GM12891 (cell line): ENCODE data around the gene JAM3.

Source experiments
- POLR2A ChIP-seq: IDR thresholded peaks from 2 replicates; pipeline ENCODE4 v1.6.1; 2011; ENCODE audit warnings: low read depth, low read length, control low read depth
- POLR2AphosphoS5 ChIP-seq: IDR thresholded peaks from 2 replicates; pipeline ENCODE4 v1.6.1; 2011; ENCODE audit warnings: low read depth, low read length, control low read depth
- POU2F2 ChIP-seq: IDR thresholded peaks from 2 replicates; pipeline ENCODE4 v1.6.1; 2011; ENCODE audit warnings: low read depth, mild to moderate bottlenecking, control low read depth, low read length, moderate library complexity
- TAF1 ChIP-seq: IDR thresholded peaks from 2 replicates; pipeline ENCODE4 v1.6.1; 2011; ENCODE audit warnings: low read depth, low read length, control low read depth

DNA sequence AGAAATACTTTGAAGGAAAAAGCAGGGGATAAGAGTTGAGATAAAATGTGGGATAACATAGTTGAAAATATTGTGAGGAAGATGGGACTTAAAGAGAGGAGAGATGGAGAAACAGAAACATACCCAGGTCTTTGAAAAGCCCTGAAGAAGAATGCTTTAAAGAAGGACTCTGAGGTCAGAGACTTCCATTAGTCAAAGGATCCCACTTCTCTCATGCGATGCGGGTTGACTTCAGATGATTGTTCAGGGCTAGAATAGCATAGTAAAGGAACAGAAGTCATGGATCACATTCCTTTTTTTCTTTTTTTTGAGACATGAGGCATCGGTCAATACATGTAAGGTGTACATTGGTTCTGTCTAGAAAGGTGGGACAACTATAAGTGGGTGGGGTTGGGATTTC, 3.5 kb upstream of the JAM3 start:
- no peak for TF ChIP-seq TAF1
- TF ChIP-seq POLR2AphosphoS5, result no peak
- no peak for TF ChIP-seq POLR2A
- TF ChIP-seq POU2F2, result no peak
